SIG-M5 (cell line): ENCODE data around the gene ANO1.

Experiments
- DNase-seq: peaks from one replicate; lab custom pipeline; 2025; lab: John Stamatoyannopoulos, UW

The ANO1 gene

DNA sequence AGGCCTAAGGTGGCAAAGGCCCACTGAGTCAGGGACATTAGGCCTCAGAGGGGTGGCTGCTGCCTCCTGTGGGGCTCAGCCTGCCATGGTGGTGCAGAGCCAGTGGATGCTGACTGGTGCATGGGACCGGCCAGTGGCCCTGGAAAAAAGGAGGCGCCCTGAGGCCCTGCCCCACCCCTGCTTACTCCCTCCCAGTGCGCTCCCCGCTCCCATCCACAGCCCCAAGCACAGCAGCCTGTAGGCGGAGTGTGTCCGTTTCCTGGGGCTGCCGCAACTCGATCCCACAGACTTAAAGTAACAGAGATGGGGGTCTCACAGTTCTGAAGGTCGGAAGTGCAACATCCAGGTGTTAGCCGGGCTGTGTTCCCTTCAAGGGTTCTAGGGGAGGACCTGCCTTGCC is 86.6 kb downstream of the ANO1 start:
- no peak for DNase-seq

- no peak for DNase-seq
Observed at GRCh38 chr11:70167120-70167519, 89.0 kb downstream of the ANO1 start.

DNA sequence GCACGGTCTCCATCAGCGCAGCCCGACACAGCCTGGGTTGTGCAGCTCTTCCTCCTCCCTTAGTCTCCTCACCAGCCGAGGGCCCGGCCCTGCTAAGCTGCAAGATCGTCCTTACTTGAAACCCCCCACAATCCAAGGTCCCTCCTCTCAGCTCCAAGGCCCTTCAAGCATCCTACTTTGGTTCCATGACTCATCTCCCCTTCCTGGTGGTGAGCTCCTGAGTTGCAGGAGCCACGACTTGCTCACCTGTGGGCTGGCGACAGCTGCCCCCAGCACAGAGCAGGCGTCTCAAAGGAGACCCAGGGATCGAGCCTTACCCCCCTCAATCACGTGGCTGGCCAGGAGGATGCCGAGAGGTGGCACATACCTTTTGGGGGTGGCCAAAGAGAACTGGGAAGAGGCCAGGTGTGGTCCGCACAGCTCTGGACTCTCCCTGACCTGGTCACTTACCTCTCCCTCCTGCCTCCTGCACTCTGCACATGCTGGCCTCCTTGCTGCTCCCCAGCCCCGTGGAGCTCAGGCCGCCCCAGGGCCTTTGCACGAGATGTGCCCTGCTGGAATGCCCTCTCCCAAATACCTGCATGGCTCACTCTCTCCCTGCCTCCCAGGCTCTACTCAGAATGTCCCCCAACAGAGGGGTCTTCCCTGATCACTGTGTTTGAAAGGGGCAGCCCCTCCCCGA is 89.7 kb downstream of the ANO1 start:
- DNase-seq: no peak

GRCh38 chr11:70168405-70168754 is 90.3 kb downstream of the ANO1 start:
- DNase-seq: no peak

GRCh38 chr11:70169127-70169526 is 91.0 kb downstream of the ANO1 start:
- no peak for DNase-seq

DNA sequence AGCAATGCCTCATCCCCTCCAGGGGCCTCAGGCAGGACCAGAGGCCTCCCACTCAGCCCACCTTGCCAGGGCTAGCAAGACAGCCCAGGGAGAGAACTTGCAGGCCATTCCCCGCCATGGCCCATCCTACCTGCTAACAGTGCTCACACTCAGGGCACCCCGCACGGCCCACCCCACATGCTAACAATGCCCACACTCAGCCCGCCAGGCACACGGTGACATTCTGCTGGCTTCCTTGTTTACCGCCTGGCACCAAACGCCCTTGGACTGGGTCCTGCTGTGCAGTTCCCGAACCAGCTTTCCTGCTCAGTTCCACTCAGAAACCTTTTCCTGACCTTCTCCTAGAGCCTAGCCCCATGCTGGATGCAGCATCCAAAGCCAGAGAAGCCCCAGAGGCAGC is 91.5 kb downstream of the ANO1 start:
- no peak for DNase-seq

- no peak for DNase-seq
Observed at GRCh38 chr11:70170596-70171210, 92.6 kb downstream of the ANO1 start.

- DNase-seq: no peak
Observed at GRCh38 chr11:70173018-70173417, 94.9 kb downstream of the ANO1 start.

DNA sequence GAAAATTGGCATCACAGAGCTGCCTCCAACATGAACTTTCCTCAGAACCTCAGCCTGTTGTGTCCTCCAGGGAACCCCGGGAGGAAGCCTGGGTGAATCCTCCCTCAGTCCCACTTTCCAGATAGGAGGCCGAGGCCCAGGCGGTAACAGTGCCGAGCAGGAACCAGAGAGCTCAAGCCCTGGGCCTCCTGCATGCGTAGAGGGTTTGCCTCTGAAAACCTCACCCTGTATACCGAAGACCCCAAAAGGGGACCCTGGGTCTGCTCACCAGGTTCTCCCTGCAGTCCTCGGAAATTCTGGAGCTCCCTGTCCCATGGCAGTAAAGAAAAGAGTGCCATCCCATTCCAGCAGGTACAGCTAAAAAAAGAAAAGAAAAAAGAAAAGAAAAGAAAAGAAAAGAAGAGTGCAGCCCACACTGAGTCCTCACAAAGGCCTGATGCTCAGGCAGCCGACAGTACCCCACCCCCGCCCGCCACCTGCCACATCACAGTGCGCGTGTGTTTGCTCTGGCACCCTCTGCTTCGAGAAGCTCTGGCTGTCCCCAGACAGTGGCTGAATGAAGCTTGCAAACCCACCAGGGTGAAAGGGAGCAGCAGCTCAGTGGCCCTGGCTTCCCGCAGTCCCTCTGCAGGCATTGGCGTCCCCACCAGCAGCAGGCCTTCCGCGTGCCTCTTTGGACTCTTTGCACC is 96.6 kb downstream of the ANO1 start:
- DNase-seq: no peak

- DNase-seq: no peak
Observed at GRCh38 chr11:70175236-70175698, 97.2 kb downstream of the ANO1 start.

- no peak for DNase-seq
Observed at GRCh38 chr11:70176940-70177689, 99.0 kb downstream of the ANO1 start.

GRCh38 chr11:70180906-70181305 is 102.8 kb downstream of the ANO1 start:
- no peak for DNase-seq

DNA sequence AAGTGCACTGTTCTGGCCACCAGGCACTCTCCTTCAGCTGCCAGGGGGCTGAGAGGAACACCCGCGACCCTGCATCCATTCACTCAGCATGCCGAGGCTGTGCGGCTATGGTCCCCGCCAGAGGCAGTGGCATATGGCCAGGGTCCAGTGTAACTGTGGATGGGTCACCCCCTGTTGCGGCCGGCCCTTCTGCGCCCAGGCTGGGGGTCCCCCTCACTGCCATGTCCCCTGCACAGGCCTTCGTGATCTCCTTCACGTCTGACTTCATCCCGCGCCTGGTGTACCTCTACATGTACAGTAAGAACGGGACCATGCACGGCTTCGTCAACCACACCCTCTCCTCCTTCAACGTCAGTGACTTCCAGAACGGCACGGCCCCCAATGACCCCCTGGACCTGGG is 104.1 kb downstream of the ANO1 start:
- no peak for DNase-seq

GRCh38 chr11:70183032-70183431 is 104.9 kb downstream of the ANO1 start:
- DNase-seq: no peak

DNA sequence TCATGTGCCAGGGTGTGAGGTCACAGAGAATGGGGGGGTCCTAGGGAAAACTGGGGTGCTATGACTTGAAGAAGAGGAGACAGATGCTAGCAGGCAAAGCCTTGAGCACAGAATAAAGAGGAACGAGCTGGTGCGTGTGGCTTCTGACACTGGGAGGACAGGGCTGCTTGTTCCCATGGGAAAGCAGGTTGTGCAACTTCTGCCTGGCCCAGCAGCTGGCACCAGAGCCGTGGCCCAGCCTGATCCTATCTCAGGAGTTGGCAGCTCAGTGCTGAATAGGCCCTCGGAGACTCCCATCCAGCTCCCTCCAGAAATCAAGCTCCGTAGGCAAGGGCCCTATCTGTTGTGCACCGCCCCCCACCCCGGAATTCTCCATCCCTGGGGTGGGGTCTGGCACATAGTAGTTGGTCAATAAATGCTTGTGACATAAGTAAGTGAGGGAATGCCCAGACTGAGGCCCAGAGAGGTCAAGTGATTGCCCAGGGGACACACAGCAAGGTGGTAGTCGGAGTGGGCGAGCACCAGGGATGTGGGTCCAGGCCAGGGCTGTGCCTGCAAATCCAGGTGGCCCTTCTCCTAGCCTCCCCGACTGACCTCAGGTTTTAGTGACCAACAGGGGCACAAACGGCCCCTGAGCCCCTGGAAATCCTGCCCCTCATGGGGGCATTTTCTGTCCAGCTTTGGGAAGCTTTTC is 105.5 kb downstream of the ANO1 start:
- no peak for DNase-seq

DNA sequence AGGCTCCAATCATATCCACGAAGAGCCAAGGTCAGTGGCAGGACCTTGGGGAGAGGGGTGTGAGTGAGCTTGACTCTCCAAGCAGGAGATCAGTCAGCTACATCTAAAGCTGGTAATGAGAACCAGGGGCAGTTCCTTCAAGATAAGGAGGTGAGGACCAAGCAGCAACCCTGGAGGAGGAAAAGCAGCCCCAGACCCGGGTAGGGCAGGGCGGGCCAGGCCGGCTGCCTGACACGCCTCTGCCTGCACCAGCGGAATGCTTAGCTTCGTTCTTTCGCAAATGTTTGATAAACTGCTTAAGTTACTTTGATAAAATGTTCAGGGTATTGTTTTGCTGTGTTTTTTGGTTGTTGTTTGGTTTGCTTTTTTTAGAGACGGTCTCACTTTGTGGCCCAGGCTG is 106.3 kb downstream of the ANO1 start:
- DNase-seq: no peak

DNA sequence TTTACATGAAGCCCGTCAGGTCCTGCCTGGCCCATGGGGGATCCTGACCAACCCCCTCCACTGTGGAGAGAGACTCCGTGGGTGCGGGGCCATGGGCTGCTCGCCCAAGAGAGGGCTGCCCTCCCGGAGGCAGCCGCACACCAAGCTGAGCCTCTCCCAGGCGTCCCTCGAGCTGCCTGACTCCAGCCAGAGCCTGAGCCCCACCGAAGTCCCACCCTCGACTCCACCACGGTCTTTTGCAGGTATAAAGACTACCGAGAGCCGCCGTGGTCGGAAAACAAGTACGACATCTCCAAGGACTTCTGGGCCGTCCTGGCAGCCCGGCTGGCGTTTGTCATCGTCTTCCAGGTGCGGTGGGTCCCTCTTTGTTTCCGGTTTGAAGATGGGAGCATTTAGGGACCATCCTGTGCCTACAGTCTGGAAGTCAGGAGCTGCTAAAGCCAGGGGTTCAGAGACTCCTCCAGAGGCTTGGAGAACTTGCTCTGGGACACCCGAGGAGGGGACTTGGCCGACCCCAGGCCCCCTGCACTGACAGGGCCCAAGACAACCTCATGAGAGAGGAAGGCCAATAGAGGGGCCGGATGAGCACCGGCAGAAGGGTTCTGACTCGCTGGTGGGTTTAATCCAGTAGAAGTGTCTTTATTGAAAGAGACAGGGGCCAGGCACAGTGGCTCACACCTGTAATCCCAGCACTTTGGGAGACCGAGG is 107.4 kb downstream of the ANO1 start:
- DNase-seq: no peak

DNA sequence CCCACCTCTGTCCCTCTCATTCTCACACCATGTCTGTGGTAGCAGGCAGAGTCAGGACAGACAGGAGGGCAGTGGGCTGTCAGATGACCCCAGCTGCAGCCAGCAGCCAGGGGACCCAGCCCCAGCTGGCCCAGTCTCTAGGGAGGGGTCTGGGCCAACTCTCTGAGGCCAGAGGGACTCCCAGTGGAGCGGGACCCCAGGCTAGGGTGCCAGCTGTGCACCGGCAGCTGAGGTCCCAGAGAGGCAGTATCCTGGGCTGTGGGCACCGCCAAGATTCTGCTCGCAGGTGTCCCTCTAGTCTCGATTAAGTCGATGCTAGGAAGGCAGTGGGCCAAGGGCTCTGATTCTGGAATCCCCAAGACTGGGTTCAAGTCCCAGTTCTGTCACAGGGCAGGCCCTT is 108.3 kb downstream of the ANO1 start:
- no peak for DNase-seq

DNA sequence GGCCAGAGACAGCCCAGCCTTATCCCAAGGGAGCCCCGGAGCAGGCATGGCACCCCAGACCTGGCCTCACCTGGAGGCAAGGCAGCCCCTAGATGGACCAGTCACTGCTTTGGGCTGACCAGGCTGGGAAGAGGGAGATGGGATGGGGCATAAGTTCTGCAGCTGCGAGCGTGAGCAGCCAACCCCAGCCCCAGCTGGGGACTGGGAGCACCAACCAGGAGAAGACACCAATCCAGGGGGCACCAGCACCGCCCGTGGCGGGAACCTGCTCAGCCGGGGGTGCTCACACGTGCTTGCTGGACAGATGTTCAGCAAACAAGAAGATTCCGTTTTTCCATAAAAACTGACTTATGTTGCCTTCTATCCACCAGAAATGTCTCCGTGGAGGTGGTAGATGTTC is 108.8 kb downstream of the ANO1 start:
- no peak for DNase-seq

DNA sequence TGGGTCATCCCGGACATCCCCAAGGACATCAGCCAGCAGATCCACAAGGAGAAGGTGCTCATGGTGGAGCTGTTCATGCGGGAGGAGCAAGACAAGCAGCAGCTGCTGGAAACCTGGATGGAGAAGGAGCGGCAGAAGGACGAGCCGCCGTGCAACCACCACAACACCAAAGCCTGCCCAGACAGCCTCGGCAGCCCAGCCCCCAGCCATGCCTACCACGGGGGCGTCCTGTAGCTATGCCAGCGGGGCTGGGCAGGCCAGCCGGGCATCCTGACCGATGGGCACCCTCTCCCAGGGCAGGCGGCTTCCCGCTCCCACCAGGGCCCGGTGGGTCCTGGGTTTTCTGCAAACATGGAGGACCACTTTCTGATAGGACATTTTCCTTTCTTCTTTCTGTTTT is 109.7 kb downstream of the ANO1 start:
- DNase-seq: no peak

GRCh38 chr11:70189622-70190021 is 111.5 kb downstream of the ANO1 start:
- DNase-seq: no peak
